A172 (cell line): ENCODE results near the gene CSTF2. TPM values are rescaled to one million over a fixed set of nuclear protein-coding genes. Genes with fewer than 3 reads are reported as not detected.

Source experiments
- DNase-seq: peaks from one replicate; pipeline ENCODE4 v3.0.0-alpha.2; 2015; ENCODE audit warnings: low spot score
- total RNA-seq: library from RNA; depleted of rRNA; stranded (reverse); fragments of >200 nt; shearing (Covaris generic); gene quantifications from 2 replicates; pipeline ENCODE4 v1.2.3, GENCODE V29; 2014; rRNA removed

The CSTF2 gene
- total RNA-seq, 1 experiment from 2014 or later: 18.3 TPM

- no peak for DNase-seq
These were observed 51.7 kb downstream of the CSTF2 start for GRCh38 chrX:100871594-100872560.

DNA sequence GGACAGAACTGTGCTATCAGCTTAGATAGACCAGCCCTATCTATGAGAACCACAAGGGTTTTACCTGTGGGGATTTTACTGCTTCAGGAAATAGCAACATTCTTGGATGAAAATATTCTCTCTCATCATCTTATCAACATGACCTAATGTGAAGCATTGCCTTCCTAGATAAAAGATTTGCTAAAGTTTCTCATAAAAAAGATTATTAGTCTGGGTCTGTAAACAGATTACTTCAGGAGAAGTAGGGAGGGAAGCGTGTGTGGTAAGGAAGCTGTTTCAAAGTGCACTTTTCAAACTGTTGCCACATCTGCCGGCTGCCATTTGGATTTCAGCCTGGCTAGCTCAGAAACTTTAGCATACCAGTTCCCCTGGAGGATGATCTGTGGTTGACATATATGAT lies 54.1 kb downstream of the CSTF2 start, which contains the start of gene NOX1:
NOX1 (minus strand) TSS at position 35 of the 400 bp plus-strand sequence. CDS start 220 bp downstream, outside the sequence.
- DNase-seq: no peak

DNA sequence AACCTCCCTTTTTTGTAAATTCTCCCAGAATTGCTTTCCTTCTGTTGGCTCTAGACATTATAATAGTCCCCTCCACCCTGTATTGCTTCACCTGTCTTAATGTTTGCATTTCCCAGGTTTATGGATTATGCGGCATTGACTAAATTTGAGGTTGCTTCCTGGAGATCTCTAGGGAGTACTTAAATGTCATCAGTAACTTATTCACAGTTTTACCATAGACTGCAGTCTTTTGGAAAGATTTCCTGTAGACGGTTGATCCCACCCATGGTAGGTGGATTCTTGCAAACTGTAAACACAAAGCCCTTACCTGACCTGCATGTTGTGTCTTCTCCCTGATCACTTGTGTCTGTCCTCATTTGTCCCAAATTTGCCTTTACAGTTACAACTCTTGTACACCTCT lies 60.2 kb downstream of the CSTF2 start:
- DNase-seq: no peak

GRCh38 chrX:100883654-100884053 lies 63.5 kb downstream of the CSTF2 start:
- DNase-seq: no peak

Other genes with a start within 250 kb of the CSTF2 start
- gene TNMD, start 235.5 kb upstream of the CSTF2 start, total RNA-seq: not detected in 2 replicates
- 0.48 TPM in 1 of 2 replicates, not detected in the other for gene TSPAN6, start 183.6 kb upstream of the CSTF2 start, total RNA-seq
- 0.22 and 1.3 TPM in 2 replicates for gene SRPX2, start 176.2 kb upstream of the CSTF2 start, total RNA-seq
- gene SYTL4, start 88.3 kb upstream of the CSTF2 start, total RNA-seq: 5.4 and 5.7 TPM in 2 replicates
- not detected in 2 replicates for gene NOX1, start 54.0 kb downstream of the CSTF2 start, total RNA-seq
- gene XKRX, start 108.5 kb downstream of the CSTF2 start, total RNA-seq: not detected in 2 replicates
- not detected in 2 replicates for gene ARL13A, start 149.3 kb downstream of the CSTF2 start, total RNA-seq
- gene TRMT2B, start 231.7 kb downstream of the CSTF2 start, total RNA-seq: 16.5 and 17.8 TPM in 2 replicates